HepG2 (cell line): ENCODE results near the gene ZNF454. TPM values are rescaled to one million over a fixed set of nuclear protein-coding genes. Genes with fewer than 3 reads are reported as not detected.

Experiments used
- AGO1 ChIP-seq: fragments of 200-400 bp; formaldehyde crosslinking; IDR thresholded peaks from 2 replicates; pipeline ENCODE4 v1.6.1; 2017; ENCODE audit warnings: mild to moderate bottlenecking, low read depth, low read length, moderate library complexity; ENCODE audit not compliant: poor library complexity, severe bottlenecking
- CC2D1A ChIP-seq: sonication (generic); formaldehyde crosslinking; IDR thresholded peaks from 2 replicates; pipeline ENCODE4 v1.8.1; 2023; ENCODE audit warnings: mild to moderate bottlenecking, missing genetic modification reagents
- EP300 ChIP-seq, 3 experiments: sonication (generic) in 1 of 3; formaldehyde crosslinking in 1 of 3; IDR thresholded peaks; 2 replicates each; pipeline versions ENCODE4 v1.5.1 to v1.6.1; 2011 to 2020; ENCODE audit warnings: low read depth in 2 of 3, low read length in 2 of 3, borderline replicate concordance in 1 of 3, improper control_type of control experiment in 1 of 3, mild to moderate bottlenecking in 1 of 3, missing genetic modification reagents in 1 of 3, moderate library complexity in 1 of 3
- HMG20A ChIP-seq: IDR thresholded peaks from 2 replicates; pipeline ENCODE4 v1.6.1; 2016; ENCODE audit warnings: borderline replicate concordance
- POLR2AphosphoS5 ChIP-seq: IDR thresholded peaks from 2 replicates; pipeline ENCODE4 v1.6.1; 2012; ENCODE audit warnings: low read depth, low read length
- SRSF9 ChIP-seq: fragments of 200-400 bp; formaldehyde crosslinking; IDR thresholded peaks from 2 replicates; pipeline ENCODE4 v1.6.1; 2018; ENCODE audit warnings: borderline replicate concordance, mild to moderate bottlenecking, low read depth, low read length; ENCODE audit not compliant: insufficient read depth, poor library complexity, severe bottlenecking
- SRY ChIP-seq: sonication (generic); formaldehyde crosslinking; IDR thresholded peaks from 2 replicates; pipeline ENCODE4 v1.8.0; 2022; ENCODE audit warnings: mild to moderate bottlenecking, missing genetic modification reagents
- TGIF2 ChIP-seq: IDR thresholded peaks from 2 replicates; pipeline ENCODE4 v1.6.1; 2016; ENCODE audit warnings: control low read depth, missing compliant biosample characterization
- THYN1 ChIP-seq: sonication (generic); formaldehyde crosslinking; IDR thresholded peaks from 2 replicates; pipeline ENCODE4 v1.8.1; 2023; ENCODE audit warnings: low read depth, mild to moderate bottlenecking, moderate library complexity, missing genetic modification reagents, borderline replicate concordance
- ZNF260 ChIP-seq: sonication (generic); formaldehyde crosslinking; IDR thresholded peaks from 2 replicates; pipeline ENCODE4 v1.4.0; 2020; ENCODE audit warnings: missing genetic modification reagents, low read depth, mild to moderate bottlenecking, borderline replicate concordance
- ZNF264 ChIP-seq: sonication (generic); formaldehyde crosslinking; IDR thresholded peaks from 2 replicates; pipeline ENCODE4 v1.4.0; 2020; ENCODE audit warnings: missing genetic modification reagents
- ZNF33B ChIP-seq: sonication (generic); formaldehyde crosslinking; IDR thresholded peaks from 2 replicates; pipeline ENCODE4 v1.5.1; 2020; ENCODE audit warnings: mild to moderate bottlenecking, missing genetic modification reagents
- polyA plus RNA-seq, 8 experiments: library from polyadenylated mRNA; depleted of rRNA in 3 of 8; stranded (reverse) in 7 of 8; unstranded in 1 of 8; fragments of >200 nt; fragmentation: Illumina TruSeq in 4 of 8; extraction: Trizol in 4 of 8; gene quantifications; 2 replicates each; pipeline versions ENCODE4 v1.2.1 to v1.2.3, GENCODE V29; 2011 to 2016; ENCODE audit warnings: low read depth in 4 of 8, missing spikeins in 1 of 8, mixed read lengths in 1 of 8; ENCODE audit not compliant: insufficient read depth in 1 of 8
- total RNA-seq, 5 experiments: library from RNA; depleted of rRNA; stranded (reverse); fragments of >200 nt; fragmentation: Illumina TruSeq; extraction: Trizol; gene quantifications; 2 replicates each; pipeline ENCODE4 v1.2.3, GENCODE V29; 2016; ENCODE audit warnings: low read depth in 1 of 5
- TF ChIP-seq, protein P1 (sequence below): sonication (generic); formaldehyde crosslinking; IDR thresholded peaks from 2 replicates; pipeline ENCODE4 v1.5.1; 2020; ENCODE audit warnings: missing genetic modification reagents, mild to moderate bottlenecking, borderline replicate concordance
- TF ChIP-seq, protein P2 (sequence below): sonication (generic); formaldehyde crosslinking; conservative IDR thresholded peaks from 2 replicates; pipeline ENCODE4 v1.8.0; 2022; ENCODE audit warnings: missing genetic modification reagents
- TF ChIP-seq, protein P3 (sequence below): sonication (generic); formaldehyde crosslinking; IDR thresholded peaks from 2 replicates; pipeline ENCODE4 v1.5.1; 2020; ENCODE audit warnings: missing genetic modification reagents, mild to moderate bottlenecking, borderline replicate concordance
- TF ChIP-seq, protein P4 (sequence below): sonication (generic); formaldehyde crosslinking; IDR thresholded peaks from 2 replicates; pipeline ENCODE4 v1.4.0; 2020; ENCODE audit warnings: mild to moderate bottlenecking, missing genetic modification reagents
- TF ChIP-seq, protein P5 (sequence below): sonication (generic); formaldehyde crosslinking; IDR thresholded peaks from 2 replicates; pipeline ENCODE4 v1.4.0; 2020; ENCODE audit warnings: missing genetic modification reagents, mild to moderate bottlenecking, borderline replicate concordance

ZNF454 gene
- total and polyA plus RNA-seq, 2 of the 13 experiments (the other 11 are each of a cell fraction or from before 2014, with no cell fraction given): 0.16 TPM; not detected in 1

DNA sequence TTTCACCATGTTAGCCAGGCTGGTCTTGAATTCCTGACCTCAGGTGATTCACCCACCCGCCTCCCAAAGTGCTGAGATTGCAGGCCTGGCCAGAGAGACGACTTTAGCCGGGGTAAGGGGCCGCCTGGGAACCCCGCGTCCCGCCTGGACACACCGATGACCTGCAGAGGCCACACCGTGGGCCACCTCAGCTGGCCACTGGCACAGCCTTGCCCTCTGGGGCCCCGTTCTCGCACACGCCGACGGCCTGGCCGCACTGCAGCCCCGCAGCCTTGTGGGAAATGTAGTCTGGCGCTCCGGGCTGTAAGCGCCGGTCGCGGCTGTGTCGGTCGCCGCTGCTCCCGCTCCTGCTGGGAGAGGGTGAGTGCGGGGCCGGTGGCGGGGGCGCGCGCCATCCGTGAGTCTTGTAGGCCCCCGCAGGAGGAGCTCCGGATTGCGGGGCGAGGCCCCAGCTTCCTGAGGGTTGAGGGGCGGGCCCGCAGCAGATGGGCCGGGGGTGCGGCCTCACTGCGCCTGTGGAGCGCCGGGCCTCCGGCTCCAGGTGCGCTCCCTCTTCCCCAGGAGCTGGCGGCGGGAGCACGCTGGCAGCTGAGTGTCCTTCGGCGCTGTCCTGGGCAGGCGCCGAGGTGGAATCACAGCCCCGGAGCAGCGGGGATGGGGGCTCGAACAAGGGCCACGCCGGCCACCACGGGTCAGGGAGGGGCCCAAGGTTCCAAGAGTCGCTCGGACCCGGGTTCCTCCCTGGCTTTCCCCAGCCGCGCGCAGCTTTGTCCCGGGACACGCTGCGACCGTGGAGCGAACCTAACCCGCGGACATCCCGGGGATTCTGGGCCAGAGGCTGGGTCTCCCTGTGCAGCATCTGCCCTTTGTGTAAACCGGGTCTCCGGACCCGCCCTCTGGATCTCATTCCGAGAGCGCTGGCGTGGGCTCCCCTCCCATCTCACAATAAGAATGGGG, 45.1 kb upstream of the ZNF454 start, which contains the start of gene ZFP2 (continued):
- TF ChIP-seq, protein P1, sequence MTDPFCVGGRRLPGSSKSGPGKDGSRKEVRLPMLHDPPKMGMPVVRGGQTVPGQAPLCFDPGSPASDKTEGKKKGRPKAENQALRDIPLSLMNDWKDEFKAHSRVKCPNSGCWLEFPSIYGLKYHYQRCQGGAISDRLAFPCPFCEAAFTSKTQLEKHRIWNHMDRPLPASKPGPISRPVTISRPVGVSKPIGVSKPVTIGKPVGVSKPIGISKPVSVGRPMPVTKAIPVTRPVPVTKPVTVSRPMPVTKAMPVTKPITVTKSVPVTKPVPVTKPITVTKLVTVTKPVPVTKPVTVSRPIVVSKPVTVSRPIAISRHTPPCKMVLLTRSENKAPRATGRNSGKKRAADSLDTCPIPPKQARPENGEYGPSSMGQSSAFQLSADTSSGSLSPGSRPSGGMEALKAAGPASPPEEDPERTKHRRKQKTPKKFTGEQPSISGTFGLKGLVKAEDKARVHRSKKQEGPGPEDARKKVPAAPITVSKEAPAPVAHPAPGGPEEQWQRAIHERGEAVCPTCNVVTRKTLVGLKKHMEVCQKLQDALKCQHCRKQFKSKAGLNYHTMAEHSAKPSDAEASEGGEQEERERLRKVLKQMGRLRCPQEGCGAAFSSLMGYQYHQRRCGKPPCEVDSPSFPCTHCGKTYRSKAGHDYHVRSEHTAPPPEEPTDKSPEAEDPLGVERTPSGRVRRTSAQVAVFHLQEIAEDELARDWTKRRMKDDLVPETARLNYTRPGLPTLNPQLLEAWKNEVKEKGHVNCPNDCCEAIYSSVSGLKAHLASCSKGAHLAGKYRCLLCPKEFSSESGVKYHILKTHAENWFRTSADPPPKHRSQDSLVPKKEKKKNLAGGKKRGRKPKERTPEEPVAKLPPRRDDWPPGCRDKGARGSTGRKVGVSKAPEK (CRISPR knock-in tag): no peak
- TF ChIP-seq SRSF9: no peak
- TF ChIP-seq ZNF264: no peak
- TF ChIP-seq HMG20A (CRISPR knock-in tag): no peak
- TF ChIP-seq ZNF33B (CRISPR knock-in tag): no peak
- no peak; the same call in 1 of the 2 replicates for TF ChIP-seq POLR2AphosphoS5
- no peak for TF ChIP-seq CC2D1A (CRISPR knock-in tag)
- TF ChIP-seq, protein P2, sequence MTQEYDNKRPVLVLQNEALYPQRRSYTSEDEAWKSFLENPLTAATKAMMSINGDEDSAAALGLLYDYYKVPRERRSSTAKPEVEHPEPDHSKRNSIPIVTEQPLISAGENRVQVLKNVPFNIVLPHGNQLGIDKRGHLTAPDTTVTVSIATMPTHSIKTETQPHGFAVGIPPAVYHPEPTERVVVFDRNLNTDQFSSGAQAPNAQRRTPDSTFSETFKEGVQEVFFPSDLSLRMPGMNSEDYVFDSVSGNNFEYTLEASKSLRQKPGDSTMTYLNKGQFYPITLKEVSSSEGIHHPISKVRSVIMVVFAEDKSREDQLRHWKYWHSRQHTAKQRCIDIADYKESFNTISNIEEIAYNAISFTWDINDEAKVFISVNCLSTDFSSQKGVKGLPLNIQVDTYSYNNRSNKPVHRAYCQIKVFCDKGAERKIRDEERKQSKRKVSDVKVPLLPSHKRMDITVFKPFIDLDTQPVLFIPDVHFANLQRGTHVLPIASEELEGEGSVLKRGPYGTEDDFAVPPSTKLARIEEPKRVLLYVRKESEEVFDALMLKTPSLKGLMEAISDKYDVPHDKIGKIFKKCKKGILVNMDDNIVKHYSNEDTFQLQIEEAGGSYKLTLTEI (CRISPR knock-in tag): no peak
- no peak for TF ChIP-seq SRY (CRISPR knock-in tag)
- TF ChIP-seq, protein P3, sequence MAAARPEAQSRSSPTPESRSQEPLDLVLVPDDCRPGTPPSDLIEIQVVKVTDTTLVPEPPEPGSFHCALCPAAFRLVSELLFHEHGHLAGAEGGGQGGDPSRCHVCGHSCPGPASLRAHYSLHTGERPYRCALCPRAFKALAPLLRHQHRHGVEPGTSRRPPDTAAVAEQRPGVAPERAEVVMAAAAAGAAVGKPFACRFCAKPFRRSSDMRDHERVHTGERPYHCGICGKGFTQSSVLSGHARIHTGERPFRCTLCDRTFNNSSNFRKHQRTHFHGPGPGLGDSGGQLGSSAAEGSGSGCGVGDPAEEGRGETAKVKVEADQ: no peak
- TF ChIP-seq EP300 (IDR thresholded peaks at IDR 0.05; ENCODE audit: low read depth in 2 of 2, low read length in 2 of 2): no peak
- no peak for TF ChIP-seq EP300 (CRISPR knock-in tag; IDR thresholded peaks at IDR 0.05; ENCODE audit: borderline replicate concordance)
- TF ChIP-seq, protein P4, sequence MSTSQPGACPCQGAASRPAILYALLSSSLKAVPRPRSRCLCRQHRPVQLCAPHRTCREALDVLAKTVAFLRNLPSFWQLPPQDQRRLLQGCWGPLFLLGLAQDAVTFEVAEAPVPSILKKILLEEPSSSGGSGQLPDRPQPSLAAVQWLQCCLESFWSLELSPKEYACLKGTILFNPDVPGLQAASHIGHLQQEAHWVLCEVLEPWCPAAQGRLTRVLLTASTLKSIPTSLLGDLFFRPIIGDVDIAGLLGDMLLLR: 0 out of 2 replicates have a peak, but pooled peaks have one; percentile 45
- TF ChIP-seq TGIF2: no peak
- no peak for TF ChIP-seq ZNF260
- no peak for TF ChIP-seq AGO1
- no peak for TF ChIP-seq THYN1 (CRISPR knock-in tag)
- TF ChIP-seq, protein P5, sequence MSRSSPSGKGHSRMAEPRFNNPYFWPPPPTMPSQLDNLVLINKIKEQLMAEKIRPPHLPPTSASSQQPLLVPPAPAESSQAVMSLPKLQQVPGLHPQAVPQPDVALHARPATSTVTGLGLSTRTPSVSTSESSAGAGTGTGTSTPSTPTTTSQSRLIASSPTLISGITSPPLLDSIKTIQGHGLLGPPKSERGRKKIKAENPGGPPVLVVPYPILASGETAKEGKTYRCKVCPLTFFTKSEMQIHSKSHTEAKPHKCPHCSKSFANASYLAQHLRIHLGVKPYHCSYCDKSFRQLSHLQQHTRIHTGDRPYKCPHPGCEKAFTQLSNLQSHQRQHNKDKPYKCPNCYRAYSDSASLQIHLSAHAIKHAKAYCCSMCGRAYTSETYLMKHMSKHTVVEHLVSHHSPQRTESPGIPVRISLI (CRISPR knock-in tag): no peak
